IPS-11a (cell line): ENCODE results near the gene PARM1.

Source experiments
- H3K4me3 ChIP-seq: one replicate; pipeline ENCODE4 v1.5.1; 2013; ENCODE audit warnings: low read depth, low read length, control low read depth

Gene PARM1

GRCh38 chr4:75028196-75028854, 95.4 kb downstream of the PARM1 start:
- H3K4me3 ChIP-seq, result no peak overlapping the region

GRCh38 chr4:75030028-75030427, 97.1 kb downstream of the PARM1 start:
- H3K4me3 ChIP-seq, result no peak overlapping the region

DNA sequence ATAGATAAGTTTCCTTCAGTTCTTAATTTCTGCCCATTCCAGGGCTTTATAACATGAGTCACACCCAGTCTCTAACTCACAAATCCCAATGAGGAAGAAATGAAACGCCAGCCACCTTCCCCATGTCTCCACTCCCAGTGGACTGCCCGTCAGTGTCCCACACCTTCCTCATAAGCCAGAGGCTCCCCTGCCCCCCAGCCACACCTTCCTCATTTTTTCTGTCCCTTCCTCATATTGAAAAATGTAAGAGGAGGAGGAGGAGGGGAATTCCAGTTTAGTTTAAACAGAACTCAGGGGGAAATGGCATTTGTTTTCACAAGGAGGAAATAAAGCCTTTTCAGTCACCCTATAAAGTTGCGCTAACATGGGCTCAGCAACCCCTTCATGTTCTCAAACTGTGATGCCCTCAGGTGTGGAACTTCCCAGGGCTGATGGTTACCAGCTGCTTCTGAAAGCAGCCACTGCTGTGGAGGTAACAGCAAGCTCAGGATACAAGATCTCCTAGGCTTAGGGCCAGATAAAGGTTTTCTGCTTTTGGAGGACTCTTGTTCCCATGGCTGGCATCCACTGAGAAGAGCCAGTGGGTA, 97.8 kb downstream of the PARM1 start:
- no peak overlapping the region for H3K4me3 ChIP-seq

GRCh38 chr4:75031775-75032174, 98.9 kb downstream of the PARM1 start:
- H3K4me3 ChIP-seq, result no peak overlapping the region

GRCh38 chr4:75034523-75034922, 101.6 kb downstream of the PARM1 start:
- H3K4me3 ChIP-seq, result no peak overlapping the region

GRCh38 chr4:75035321-75035720, 102.4 kb downstream of the PARM1 start:
- H3K4me3 ChIP-seq, result no peak overlapping the region

DNA sequence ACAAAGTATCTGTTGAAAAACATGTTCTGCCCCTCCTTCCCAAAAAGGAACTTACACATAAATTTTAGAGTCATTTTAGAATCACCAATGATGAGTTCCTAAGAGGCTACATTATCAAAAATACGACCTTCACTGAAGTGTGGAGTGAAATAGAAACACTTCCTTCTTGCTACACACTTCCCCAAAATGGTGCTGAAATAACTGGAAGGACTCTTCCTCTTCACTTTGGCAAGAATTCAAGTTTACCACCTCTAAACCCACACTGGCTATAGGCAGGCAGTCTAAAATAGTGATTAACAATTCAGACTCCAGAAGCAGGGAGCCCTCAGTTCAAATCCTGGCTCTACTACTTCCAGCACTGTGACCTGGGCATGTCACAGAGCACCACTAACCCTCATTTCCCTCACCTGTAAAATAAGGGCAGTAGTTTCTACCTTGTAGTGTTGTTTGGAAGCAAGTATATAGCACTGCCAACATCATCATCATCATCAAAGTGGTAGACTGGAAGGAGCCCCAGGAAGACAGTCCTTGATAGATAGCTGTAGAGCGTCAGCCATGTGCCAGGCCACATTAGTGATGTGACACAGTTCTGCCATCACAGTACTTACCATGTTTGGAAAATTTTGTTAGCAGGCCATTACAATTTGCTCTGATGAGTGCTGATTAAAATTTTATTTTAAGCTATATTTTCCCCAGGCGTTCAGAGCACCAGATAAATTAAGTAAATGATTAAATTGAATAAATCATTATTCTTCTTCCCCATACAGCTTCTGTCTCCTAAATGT, 103.3 kb downstream of the PARM1 start:
- H3K4me3 ChIP-seq, result no peak overlapping the region

GRCh38 chr4:75037252-75037651, 104.3 kb downstream of the PARM1 start:
- H3K4me3 ChIP-seq, result no peak overlapping the region

GRCh38 chr4:75038376-75038775, 105.5 kb downstream of the PARM1 start:
- no peak overlapping the region for H3K4me3 ChIP-seq

GRCh38 chr4:75040703-75041102, 107.8 kb downstream of the PARM1 start:
- no peak overlapping the region for H3K4me3 ChIP-seq

DNA sequence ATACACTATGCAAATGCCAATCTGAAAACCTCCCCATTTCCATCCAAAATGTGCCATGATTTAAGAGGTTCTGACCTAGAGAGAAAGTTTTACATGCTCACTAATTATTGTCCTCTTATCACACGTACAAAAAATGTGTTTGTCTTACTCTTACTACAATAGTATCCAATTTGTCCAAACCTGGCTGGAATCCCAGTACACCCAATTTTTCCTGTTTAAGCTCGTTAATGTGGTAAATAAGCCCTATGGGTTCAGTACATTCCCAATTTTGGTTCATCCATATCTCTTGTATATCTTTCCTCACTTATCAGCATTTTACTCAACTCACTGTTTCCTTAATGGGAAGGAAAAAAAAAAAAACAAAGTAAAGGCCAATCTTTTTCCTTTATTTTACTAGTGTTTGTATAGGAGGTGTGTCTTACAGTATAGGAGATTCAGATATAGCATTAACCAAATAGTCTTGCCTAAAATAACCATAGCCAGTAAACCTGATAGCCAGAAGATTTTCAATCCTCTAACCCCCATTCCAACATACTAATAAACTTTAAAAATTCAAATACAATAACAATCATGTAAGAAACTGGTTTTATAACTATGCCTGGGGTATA, 109.8 kb downstream of the PARM1 start:
- no peak overlapping the region for H3K4me3 ChIP-seq

GRCh38 chr4:75046226-75046625, 113.3 kb downstream of the PARM1 start:
- H3K4me3 ChIP-seq, result no peak overlapping the region

GRCh38 chr4:75046641-75047040, 113.7 kb downstream of the PARM1 start:
- no peak overlapping the region for H3K4me3 ChIP-seq

- H3K4me3 ChIP-seq, result no peak overlapping the region
Measured at GRCh38 chr4:75048208-75048879, 115.4 kb downstream of the PARM1 start.

DNA sequence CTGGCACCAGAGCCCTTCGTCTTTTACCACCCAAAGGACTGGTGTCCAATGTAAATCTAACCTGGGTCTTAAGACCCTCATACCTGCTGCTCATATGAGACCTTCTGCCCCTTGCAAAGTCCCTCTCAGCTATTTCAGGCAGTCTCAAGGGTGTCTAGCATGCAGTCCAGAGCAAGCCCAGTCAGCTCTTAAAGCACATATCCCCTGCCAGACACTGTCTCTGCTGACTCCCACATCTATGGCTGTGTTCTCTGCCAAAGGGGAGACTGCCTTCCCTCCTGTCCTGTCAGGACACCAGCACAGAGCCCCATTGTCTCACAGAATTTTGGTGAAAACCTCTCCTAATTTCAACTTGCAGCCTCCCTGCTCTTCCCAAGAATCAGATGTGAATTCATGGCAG, 118.5 kb downstream of the PARM1 start:
- no peak overlapping the region for H3K4me3 ChIP-seq

DNA sequence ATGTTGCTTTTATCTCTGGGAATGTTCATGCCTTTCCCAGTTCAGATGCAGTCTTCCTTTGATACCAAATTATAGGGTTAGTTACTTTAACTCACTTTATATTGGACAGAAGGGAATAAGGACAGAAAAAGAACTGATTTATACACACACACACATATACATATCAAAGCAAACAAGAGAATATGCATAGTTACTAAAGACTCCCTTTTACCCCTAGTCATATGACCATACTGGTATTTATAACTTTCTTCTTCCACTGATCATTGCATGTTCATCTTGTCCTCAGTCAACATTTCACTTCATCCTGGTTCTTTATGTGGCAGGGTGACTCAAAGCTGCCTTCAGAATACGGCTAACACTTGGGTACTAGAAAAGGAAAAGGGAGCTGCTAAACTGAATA, 120.4 kb downstream of the PARM1 start:
- H3K4me3 ChIP-seq, result no peak overlapping the region

DNA sequence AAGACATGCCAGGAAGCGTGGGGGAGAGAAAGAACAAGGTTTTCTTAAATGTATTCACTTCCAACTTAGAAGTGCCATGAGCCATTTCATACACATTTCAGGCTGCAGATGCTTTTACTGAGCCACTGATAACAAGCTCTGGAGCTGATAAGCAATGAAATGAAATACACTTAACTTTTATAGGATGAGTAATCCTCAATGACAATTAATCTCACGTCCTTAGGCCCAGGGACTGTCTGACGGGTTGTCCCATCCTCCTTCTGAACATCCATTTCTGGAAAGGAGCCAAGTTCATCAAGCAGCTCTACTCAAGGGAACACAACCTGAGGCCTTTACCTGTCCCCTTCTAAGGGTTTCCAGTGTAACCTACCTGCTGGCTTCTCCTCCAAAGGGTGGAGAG, 121.2 kb downstream of the PARM1 start:
- H3K4me3 ChIP-seq, result no peak overlapping the region

DNA sequence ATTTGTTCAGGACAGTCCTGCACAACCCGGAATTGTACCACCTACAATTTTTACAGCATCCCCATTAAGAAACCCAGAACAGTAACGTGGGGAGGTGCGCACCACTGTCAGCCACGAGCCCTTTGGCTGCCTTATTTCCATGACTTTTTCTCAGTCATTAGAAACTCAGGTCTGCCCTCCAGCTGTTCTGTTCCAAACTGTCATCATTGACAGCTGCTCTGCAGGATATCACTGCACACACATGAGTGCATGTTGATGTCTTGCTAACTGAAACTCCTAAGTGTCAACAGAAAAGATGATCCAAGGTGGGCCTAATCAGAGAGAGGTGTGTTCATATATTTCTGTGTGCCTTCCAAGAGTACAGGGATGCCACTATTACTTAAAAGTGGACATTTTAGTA, 123.4 kb downstream of the PARM1 start:
- no peak overlapping the region for H3K4me3 ChIP-seq

DNA sequence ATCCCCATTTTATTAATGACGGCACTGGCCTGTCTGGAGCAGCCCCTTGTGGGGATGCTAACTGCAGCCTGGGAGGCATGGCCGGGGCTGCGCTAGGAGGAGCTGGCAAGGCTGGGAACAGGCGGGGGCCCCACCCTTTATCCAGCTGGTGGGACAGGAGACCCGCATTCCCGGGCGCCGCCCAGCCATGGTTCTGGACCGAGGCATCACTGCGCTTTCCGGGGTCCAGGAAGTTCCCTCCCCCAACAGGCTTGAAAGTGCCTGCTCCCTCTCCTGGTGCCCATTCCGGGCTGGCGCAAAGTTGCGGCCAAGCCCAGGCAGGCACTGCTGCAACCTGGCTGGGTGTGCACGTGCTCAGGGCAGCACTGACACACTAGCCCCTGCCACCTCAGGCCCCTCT, 124.5 kb downstream of the PARM1 start:
- H3K4me3 ChIP-seq, result no peak overlapping the region

GRCh38 chr4:75058486-75058885, 125.6 kb downstream of the PARM1 start:
- H3K4me3 ChIP-seq, result no peak overlapping the region

DNA sequence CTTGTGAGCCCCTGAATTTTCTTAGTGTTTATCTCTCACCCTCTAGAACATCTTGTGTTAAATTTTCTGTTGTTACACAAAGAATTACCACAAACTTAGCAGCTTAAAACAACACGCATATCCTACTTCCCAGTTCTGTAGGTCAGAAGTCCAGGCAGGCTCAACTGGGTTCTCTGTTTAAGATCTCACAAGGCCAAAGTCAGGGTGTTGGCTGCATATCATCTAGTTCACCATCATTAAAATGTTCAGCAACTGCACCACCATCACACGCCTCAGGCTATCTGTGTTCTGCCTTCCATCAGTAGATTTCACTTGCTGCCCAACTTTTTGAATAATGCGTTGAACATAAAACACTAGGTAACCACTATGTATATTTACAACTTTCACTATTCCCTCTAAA, 130.5 kb downstream of the PARM1 start:
- H3K4me3 ChIP-seq, result no peak overlapping the region
